Endothelial cell of umbilical vein (primary cell): ENCODE data around the gene DSE. TPM values are rescaled to one million over a fixed set of nuclear protein-coding genes. Genes with fewer than 3 reads are reported as not detected.

Experiments used
- BruUV-seq: library from RNA; stranded (reverse); fragments of 400-500 nt; replicated peaks from 2 replicates; lab custom pipeline; 2021; lab: Mats Ljungman, UMichigan
- CTCF ChIA-PET: fragments of 300-600, 350-600 bp; sonication (Branson Sonifier 250); formaldehyde crosslinking; loops from one replicate; lab custom pipeline; 2021; ENCODE audit warnings: antibody characterized with exemption, inconsistent platforms; lab: Charles Lee
- POLR2A ChIA-PET: fragments of 300-600, 350-600 bp; sonication (Branson Sonifier 250); formaldehyde crosslinking; loops from one replicate; lab custom pipeline; 2021; ENCODE audit warnings: antibody characterized with exemption, inconsistent platforms; lab: Charles Lee
- DNase-seq: peaks from one replicate; pipeline ENCODE4 v3.0.0-alpha.2; 2011; ENCODE audit warnings: low read depth, low spot score
- FAIRE-seq: peaks from 2 replicates; lab custom pipeline; 2011; peaks lifted over from hg19 to GRCh38; lab: Jason Lieb, UNC
- H2AFZ ChIP-seq: 2 replicates; pipeline ENCODE4 v1.6.0; 2012; ENCODE audit warnings: low read depth, low read length, control low read depth, inconsistent platforms
- H3K27ac ChIP-seq: 2 replicates; pipeline ENCODE4 v1.5.1; 2011; ENCODE audit warnings: low read depth, mild to moderate bottlenecking, control low read depth, low read length, moderate library complexity; ENCODE audit not compliant: insufficient read depth
- H3K27me3 ChIP-seq, 2 experiments: 2 replicates each; pipeline versions ENCODE4 v1.6.0 to v1.6.1; 2011; ENCODE audit warnings: low read length in 2 of 2, mixed read lengths in 1 of 2; ENCODE audit not compliant: control insufficient read depth in 2 of 2, insufficient read depth in 2 of 2
- H3K36me3 ChIP-seq, 2 experiments: 2 replicates in 1 of 2; 3 replicates in 1 of 2; pipeline ENCODE4 v1.5.1; 2011; ENCODE audit warnings: low read length in 2 of 2, mild to moderate bottlenecking in 1 of 2, moderate library complexity in 1 of 2; ENCODE audit not compliant: control insufficient read depth in 2 of 2, insufficient read depth in 2 of 2; ENCODE audit errors: extremely low read depth in 1 of 2
- H3K4me1 ChIP-seq: 3 replicates; pipeline ENCODE4 v1.5.1; 2011; ENCODE audit warnings: mild to moderate bottlenecking, low read length; ENCODE audit not compliant: control insufficient read depth, insufficient read depth; ENCODE audit errors: extremely low read depth
- H3K4me2 ChIP-seq: 2 replicates; pipeline ENCODE4 v1.6.1; 2011; ENCODE audit warnings: low read length, control low read depth, mixed read lengths; ENCODE audit not compliant: insufficient read depth
- H3K4me3 ChIP-seq, 3 experiments: fragments of 200-600 bp in 1 of 3; sonication (generic), shearing (Covaris generic) in 1 of 3; replicated peaks in 1 of 3; 2 replicates each; pipeline ENCODE4 v1.5.1; 2011 to 2016; ENCODE audit warnings: control low read depth in 3 of 3, low read length in 3 of 3, mild to moderate bottlenecking in 2 of 3, inconsistent platforms in 1 of 3, low read depth in 1 of 3, moderate library complexity in 1 of 3; ENCODE audit not compliant: insufficient read depth in 1 of 3
- H3K79me2 ChIP-seq: 2 replicates; pipeline ENCODE4 v1.6.0; 2012; ENCODE audit warnings: low read length, inconsistent platforms; ENCODE audit not compliant: control insufficient read depth, insufficient read depth
- H3K9ac ChIP-seq: replicated peaks from 2 replicates; pipeline ENCODE3; 2011; ENCODE audit warnings: low read length, control low read depth; ENCODE audit not compliant: insufficient read depth; ENCODE audit errors: extremely low read depth
- H3K9me1 ChIP-seq: replicated peaks from 3 replicates; pipeline ENCODE4 v1.6.0; 2011; ENCODE audit warnings: mild to moderate bottlenecking, low read length; ENCODE audit not compliant: control insufficient read depth, insufficient read depth; ENCODE audit errors: extremely low read depth
- H3K9me3 ChIP-seq: replicated peaks from 2 replicates; pipeline ENCODE4 v1.5.1; 2012; ENCODE audit warnings: low read length, inconsistent platforms; ENCODE audit not compliant: control insufficient read depth, insufficient read depth
- H4K20me1 ChIP-seq: replicated peaks from 2 replicates; pipeline ENCODE3; 2011; ENCODE audit warnings: mild to moderate bottlenecking, low read length; ENCODE audit not compliant: control insufficient read depth, insufficient read depth; ENCODE audit errors: extremely low read depth
- CTCF ChIP-seq, 2 donors: IDR thresholded peaks; 1 replicate in 1 of 2; 2 replicates in 1 of 2; pipeline ENCODE4 v1.5.1; 2011; ENCODE audit warnings: low read length in 2 of 2, mild to moderate bottlenecking in 2 of 2, moderate library complexity in 2 of 2, control low read depth in 1 of 2, inconsistent platforms in 1 of 2, low read depth in 1 of 2; ENCODE audit not compliant: insufficient read depth in 1 of 2; ENCODE audit errors: extremely low read depth in 1 of 2
- EZH2 ChIP-seq: IDR thresholded peaks from 2 replicates; pipeline ENCODE4 v1.6.1; 2012; ENCODE audit warnings: borderline replicate concordance, low read depth, mild to moderate bottlenecking, moderate library complexity, low read length, inconsistent platforms; ENCODE audit not compliant: severe bottlenecking
- FOS ChIP-seq: IDR thresholded peaks from 2 replicates; pipeline ENCODE4 v1.6.1; 2011; ENCODE audit warnings: mild to moderate bottlenecking, low read length, moderate library complexity, borderline replicate concordance; ENCODE audit not compliant: insufficient read depth
- GATA2 ChIP-seq: IDR thresholded peaks from 2 replicates; pipeline ENCODE4 v1.7.0; 2011; ENCODE audit warnings: low read depth, mild to moderate bottlenecking, moderate library complexity, mixed read lengths, low read length; ENCODE audit not compliant: insufficient read length, insufficient read depth
- JUN ChIP-seq: IDR thresholded peaks from 2 replicates; pipeline ENCODE4 v1.6.1; 2011; ENCODE audit warnings: borderline replicate concordance, low read depth; ENCODE audit not compliant: insufficient read length, insufficient read depth
- MYC ChIP-seq: IDR thresholded peaks from one replicate; pipeline ENCODE4 v1.6.1; 2011; ENCODE audit warnings: mild to moderate bottlenecking, low read depth, low read length
- POLR2A ChIP-seq: IDR thresholded peaks from 2 replicates; pipeline ENCODE4 v1.6.1; 2012; ENCODE audit warnings: low read depth, mild to moderate bottlenecking, control low read depth, low read length
- POLR2AphosphoS5 ChIP-seq: IDR thresholded peaks from 2 replicates; pipeline ENCODE4 v1.6.1; 2012; ENCODE audit warnings: low read depth, mild to moderate bottlenecking, control low read depth, low read length, moderate library complexity; ENCODE audit not compliant: insufficient read depth
- dilution Hi-C: fragments of 300-500 bp; cut with MboI; formaldehyde crosslinking; loops from one replicate; pipeline ENCODE4 v1.15.0; 2019; ENCODE audit warnings: low sequenced_read_pairs; ENCODE audit not compliant: extremely low pct_ligation_motif_present
- intact Hi-C: fragments of 100-400 bp; cut with micrococcal nuclease; formaldehyde crosslinking; loops from one replicate; pipeline ENCODE4 v1.10.0; 2022
- polyA plus RNA-seq, 4 experiments: library from polyadenylated mRNA; depleted of rRNA in 3 of 4; stranded (reverse) in 3 of 4; unstranded in 1 of 4; fragments of >200 nt; gene quantifications; 2 replicates each; pipeline versions ENCODE4 v1.2.1 to v1.2.3, GENCODE V29; 2011 to 2012; ENCODE audit warnings: missing spikeins in 1 of 4
- total RNA-seq: library from RNA; stranded (reverse); gene quantifications from 2 replicates; pipeline ENCODE4 v1.2.3, GENCODE V29; 2021
- TF ChIP-seq, protein P1 (sequence below): IDR thresholded peaks from 2 replicates; pipeline ENCODE4 v1.6.1; 2011; ENCODE audit not compliant: insufficient read depth, insufficient read length

Gene DSE
- total and polyA plus RNA-seq, 2 donors (not counting 3 experiments of a cell fraction or from before 2014, with no cell fraction given), result 12.0 to 25.0 TPM

DNA sequence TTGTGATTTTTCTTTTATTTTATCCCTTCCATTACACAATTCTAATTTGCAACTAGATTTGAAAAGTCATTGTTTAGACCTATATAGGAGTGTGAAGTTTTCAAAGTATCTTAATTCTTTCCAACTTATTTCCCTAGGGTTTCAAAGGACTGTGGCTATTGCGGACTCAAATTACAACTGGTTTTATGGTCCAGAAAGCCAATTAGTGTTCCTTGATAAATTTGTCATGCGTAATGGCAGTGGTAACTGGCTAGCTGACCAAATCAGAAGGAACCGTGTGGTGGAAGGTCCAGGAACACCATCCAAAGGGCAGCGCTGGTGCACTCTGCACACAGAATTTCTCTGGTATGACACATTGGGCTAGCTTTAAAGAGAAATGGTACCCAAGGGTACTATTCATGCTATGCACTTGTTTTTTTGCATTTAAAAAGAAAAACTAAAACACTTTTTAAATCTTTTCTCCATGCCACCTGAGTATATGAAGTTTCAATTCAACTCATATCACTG, 62.5 kb downstream of the DSE start:
- dilution Hi-C loops (no loop called here), intact Hi-C loops (no loop called here)
- DNase-seq, result no peak
- Histone ChIP-seq H3K9me1 (no peaks in the 10 kb centered on the region), H2AFZ (no peak overlapping the region), H3K4me3 (no peak overlapping the region), H3K9ac (no peak overlapping the region), H3K4me2 (no peak overlapping the region), H4K20me1 (no peaks in the 10 kb centered on the region), H3K36me3 (no peaks in the 10 kb centered on the region), H3K79me2 (no peaks in the 10 kb centered on the region), H3K27me3 (no peaks in the 10 kb centered on the region), H3K9me3 (no peaks in the 10 kb centered on the region), H3K4me1 (no peaks in the 10 kb centered on the region), H3K27ac (no peak overlapping the region)
- ChIA-PET CTCF (interaction anchor here (0.9 to 3.4 kb wide), 4 partner anchors 10 to 146 kb away, joined by 4 to 13 read pairs (median 6); no protein-coding TSS in a partner anchor), POLR2A (no interaction called here)
- no TSS peak for BruUV-seq
- TF ChIP-seq CTCF (IDR thresholded peaks at IDR 0.05; ENCODE audit: extremely low read depth in 1 of 2, insufficient read depth in 1 of 2, low read depth in 1 of 2, low read length in 2 of 2) (no peak), POLR2AphosphoS5 (no peak), FOS (no peak), MYC (no peak), JUN (no peak), POLR2A (no peak), EZH2 (no peak), GATA2 (no peak)
- TF ChIP-seq, protein P1, sequence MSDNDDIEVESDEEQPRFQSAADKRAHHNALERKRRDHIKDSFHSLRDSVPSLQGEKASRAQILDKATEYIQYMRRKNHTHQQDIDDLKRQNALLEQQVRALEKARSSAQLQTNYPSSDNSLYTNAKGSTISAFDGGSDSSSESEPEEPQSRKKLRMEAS, result no peak
- no peak for FAIRE-seq
